Stomach (tissue), 9 donors: ENCODE results near the gene HOXD13. TPM values are rescaled to one million over a fixed set of nuclear protein-coding genes. Genes with fewer than 3 reads are reported as not detected.

Experiments used
- DNase-seq, 2 donors: peaks; one replicate each; pipeline versions ENCODE4 v3.0.0 to v3.0.0-alpha.2; 2013 to 2019
- H3K27ac ChIP-seq, 5 donors: fragments of 200-600 bp in 4 of 5; sonication (generic) in 4 of 5; one replicate each; pipeline ENCODE4 v1.5.1; 2013 to 2019; ENCODE audit warnings: mild to moderate bottlenecking in 1 of 5, moderate library complexity in 1 of 5
- H3K27me3 ChIP-seq, 3 donors: fragments of 200-600 bp; sonication (generic); one replicate each; pipeline ENCODE4 v1.5.1; 2017 to 2019; ENCODE audit warnings: mixed run types in 1 of 3
- H3K36me3 ChIP-seq, 4 donors: fragments of 200-600 bp; sonication (generic); 1 replicate in 3 of 4; 2 replicates in 1 of 4; pipeline ENCODE4 v1.5.1; 2016 to 2019
- H3K4me1 ChIP-seq, 4 donors: fragments of 200-600 bp; sonication (generic); one replicate each; pipeline ENCODE4 v1.5.1; 2016 to 2019
- H3K4me3 ChIP-seq, 4 donors: fragments of 200-600 bp; sonication (generic) in 3 of 4; one replicate each; pipeline ENCODE4 v1.5.1; 2016 to 2019; ENCODE audit warnings: mild to moderate bottlenecking in 1 of 4
- H3K9me3 ChIP-seq, 4 donors: fragments of 200-600 bp; sonication (generic); one replicate each; pipeline ENCODE4 v1.5.1; 2016 to 2019
- CTCF ChIP-seq, 7 experiments: fragments of 450-650 bp in 4 of 7; fragments of 200-600 bp in 3 of 7; sonication (generic) in 3 of 7; IDR thresholded peaks; one replicate each; pipeline ENCODE4 v1.5.1; 2016 to 2019; ENCODE audit warnings: antibody characterized with exemption in 7 of 7, control low read depth in 2 of 7, mild to moderate bottlenecking in 1 of 7
- EP300 ChIP-seq: sonication (generic); formaldehyde crosslinking; IDR thresholded peaks from one replicate; pipeline ENCODE4 v1.6.1; 2017; ENCODE audit warnings: antibody characterized with exemption
- POLR2A ChIP-seq, 4 donors: fragments of 450-650 bp; IDR thresholded peaks; one replicate each; pipeline ENCODE4 v1.6.1; 2016; ENCODE audit warnings: antibody characterized with exemption in 4 of 4, control low read depth in 2 of 4, mild to moderate bottlenecking in 1 of 4, moderate library complexity in 1 of 4
- POLR2AphosphoS5 ChIP-seq, 3 donors: sonication (generic); formaldehyde crosslinking; IDR thresholded peaks; one replicate each; pipeline ENCODE4 v1.6.1; 2016; ENCODE audit warnings: antibody characterized with exemption in 3 of 3
- WGBS, 5 donors: extraction: QIAGEN DNeasy Blood & Tissue Kit in 3 of 5; methylation state at CpG; one replicate each; pipeline versions ENCODE4 v1.1.5 to v1.1.7; 2013 to 2018; 5-methylcytosine and 5-hydroxymethylcytosine counted together
- intact Hi-C: fragments of 100-400 bp; cut with DNase I; formaldehyde crosslinking; loops from one replicate; pipeline ENCODE4 v1.15.1; 2023; ENCODE audit warnings: low total_unique reads
- polyA plus RNA-seq, 3 donors: library from polyadenylated mRNA; stranded (reverse); fragments of 200-250 nt; gene quantifications; one replicate each; pipeline ENCODE4 v1.2.3, GENCODE V29; 2013
- total RNA-seq, 5 donors: library from RNA; depleted of rRNA; stranded (reverse); fragments of >200 nt; gene quantifications; one replicate each; pipeline versions ENCODE4 v1.1.0 to v1.2.3, GENCODE V29; 2014 to 2016
- donor health status: healthy with polysubstance abuse.
- donor health status: Bipolar disorder and iron deficiency.
- donor health status: healthy.

Gene HOXD13
- total and polyA plus RNA-seq, 8 donors, result not detected

GRCh38 chr2:176103194-176103593 is 10.7 kb downstream of the HOXD13 start:
- intact Hi-C loops, result no loop called here
- Histone ChIP-seq H3K4me3 (no peak overlapping the region), H3K4me1 (peaks cover 31 to 69% (median 43%) of the 10 kb centered on the region in 4 donors), H3K27ac (no peak overlapping the region), H3K36me3 (no peaks in the 10 kb centered on the region), H3K9me3 (peaks cover 0 to 18% (median 0%) of the 10 kb centered on the region in 4 donors), H3K27me3 (peaks cover 65 to 100% (median 99%) of the 10 kb centered on the region in 3 donors)
- DNase-seq, result no peak
- no peak for TF ChIP-seq CTCF (IDR thresholded peaks at IDR 0.05)
- no peak for TF ChIP-seq POLR2AphosphoS5 (IDR thresholded peaks at IDR 0.05)
- TF ChIP-seq EP300, result no peak
- TF ChIP-seq POLR2A (IDR thresholded peaks at IDR 0.05), result no peak
- 18 to 32% (median 24%) methylated on average over 7 of the region's 7 CpGs for WGBS, 5 donors

GRCh38 chr2:176103742-176104315 is 11.3 kb downstream of the HOXD13 start:
- Histone ChIP-seq H3K4me3 (no peak overlapping the region), H3K27ac (no peak overlapping the region), H3K4me1 (peaks cover 30 to 69% (median 44%) of the 10 kb centered on the region in 4 donors), H3K9me3 (peaks cover 0 to 21% (median 0%) of the 10 kb centered on the region in 4 donors), H3K27me3 (peaks cover 61 to 100% (median 99%) of the 10 kb centered on the region in 3 donors), H3K36me3 (no peaks in the 10 kb centered on the region)
- DNase-seq, result no peak
- TF ChIP-seq POLR2AphosphoS5 (IDR thresholded peaks at IDR 0.05), result no peak
- no peak for TF ChIP-seq CTCF (IDR thresholded peaks at IDR 0.05)
- TF ChIP-seq POLR2A (IDR thresholded peaks at IDR 0.05), result no peak
- no peak for TF ChIP-seq EP300
- WGBS, 5 donors, result 6 to 9% (median 7%) methylated on average over 17 of the region's 17 CpGs
- intact Hi-C loops, result no loop called here

GRCh38 chr2:176104316-176105077 is 12.0 kb downstream of the HOXD13 start:
- Histone ChIP-seq H3K27ac (no peak overlapping the region), H3K4me1 (peaks cover 30 to 67% (median 46%) of the 10 kb centered on the region in 4 donors), H3K9me3 (peaks cover 0 to 25% (median 0%) of the 10 kb centered on the region in 4 donors), H3K27me3 (peaks cover 59 to 100% (median 99%) of the 10 kb centered on the region in 3 donors), H3K36me3 (no peaks in the 10 kb centered on the region), H3K4me3 (peak overlapping the region in 1 of 4 donors; percentile 28)
- DNase-seq, result no peak
- intact Hi-C loops, result no loop called here
- no peak for TF ChIP-seq EP300
- no peak for TF ChIP-seq POLR2AphosphoS5 (IDR thresholded peaks at IDR 0.05)
- TF ChIP-seq CTCF (IDR thresholded peaks at IDR 0.05), result no peak
- TF ChIP-seq POLR2A (IDR thresholded peaks at IDR 0.05), result no peak
- 2 to 10% (median 6%) methylated on average over 43 to 56 of the region's 56 CpGs for WGBS, 5 donors

GRCh38 chr2:176105078-176105729 is 12.7 kb downstream of the HOXD13 start:
- no peak for TF ChIP-seq EP300
- TF ChIP-seq CTCF (IDR thresholded peaks at IDR 0.05), result no peak
- TF ChIP-seq POLR2A (IDR thresholded peaks at IDR 0.05), result no peak
- TF ChIP-seq POLR2AphosphoS5 (IDR thresholded peaks at IDR 0.05), result no peak
- Histone ChIP-seq H3K27me3 (peaks cover 55 to 100% (median 99%) of the 10 kb centered on the region in 3 donors), H3K4me3 (peak overlapping the region in 1 of 4 donors; percentile 28), H3K27ac (no peak overlapping the region), H3K36me3 (no peaks in the 10 kb centered on the region), H3K9me3 (peaks cover 0 to 25% (median 0%) of the 10 kb centered on the region in 4 donors), H3K4me1 (peaks cover 30 to 60% (median 40%) of the 10 kb centered on the region in 4 donors)
- 4 to 8% (median 5%) methylated on average over 25 of the region's 25 CpGs for WGBS, 5 donors
- no peak for DNase-seq
- intact Hi-C loops, result no loop called here
